DMS53 (cell line): Measurements from ENCODE around the gene CATSPERE.
A peak's percentile ranks its signal among the peaks of the same experiment; 100 is the strongest.
"Not testable (repeated sequence)": the region's sequence is repeated elsewhere in the genome, so short reads cannot be mapped to it uniquely, and the experiment has no call there.

Source experiments
- DNase-seq: peaks from one replicate; lab custom pipeline; 2025; lab: John Stamatoyannopoulos, UW

The CATSPERE gene

DNA sequence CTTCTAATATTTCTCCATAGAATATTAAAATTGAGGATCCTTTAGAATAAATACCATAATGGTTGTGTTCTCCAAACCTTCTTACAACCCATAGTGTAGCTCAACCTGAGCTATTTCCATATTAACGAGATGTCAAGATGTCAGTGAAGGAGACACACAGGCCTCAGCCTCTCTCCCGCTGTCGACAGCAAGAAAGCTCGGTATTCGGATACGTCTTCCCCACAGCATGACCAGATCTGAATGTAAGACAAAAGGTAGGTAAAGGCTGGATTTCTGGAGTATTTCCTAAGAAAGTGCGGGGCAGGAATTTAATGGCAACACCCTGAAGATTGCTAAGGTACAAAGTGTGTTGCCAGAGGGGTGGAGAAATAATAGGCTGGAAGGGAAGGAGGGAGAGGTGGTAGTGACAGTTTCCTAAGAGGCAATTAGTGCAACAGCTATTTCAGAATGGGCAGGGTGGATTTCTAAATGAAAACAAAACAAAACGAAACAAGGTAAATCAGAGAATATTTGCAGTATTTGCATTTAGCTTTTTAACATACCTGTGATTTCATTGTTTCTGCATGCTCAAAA lies 11.1 kb upstream of the CATSPERE start:
- DNase-seq = no peak

- DNase-seq = peak; percentile 65
These were observed 10.2 kb upstream of the CATSPERE start for GRCh38 chr1:244450597-244451538.

- DNase-seq = no peak
These were observed 9.5 kb upstream of the CATSPERE start, which contains the start of gene ADSS2 for GRCh38 chr1:244451539-244451950. ADSS2 (minus strand) TSS chr1:244451909; CDS start chr1:244451817, 92 bp downstream.

DNA sequence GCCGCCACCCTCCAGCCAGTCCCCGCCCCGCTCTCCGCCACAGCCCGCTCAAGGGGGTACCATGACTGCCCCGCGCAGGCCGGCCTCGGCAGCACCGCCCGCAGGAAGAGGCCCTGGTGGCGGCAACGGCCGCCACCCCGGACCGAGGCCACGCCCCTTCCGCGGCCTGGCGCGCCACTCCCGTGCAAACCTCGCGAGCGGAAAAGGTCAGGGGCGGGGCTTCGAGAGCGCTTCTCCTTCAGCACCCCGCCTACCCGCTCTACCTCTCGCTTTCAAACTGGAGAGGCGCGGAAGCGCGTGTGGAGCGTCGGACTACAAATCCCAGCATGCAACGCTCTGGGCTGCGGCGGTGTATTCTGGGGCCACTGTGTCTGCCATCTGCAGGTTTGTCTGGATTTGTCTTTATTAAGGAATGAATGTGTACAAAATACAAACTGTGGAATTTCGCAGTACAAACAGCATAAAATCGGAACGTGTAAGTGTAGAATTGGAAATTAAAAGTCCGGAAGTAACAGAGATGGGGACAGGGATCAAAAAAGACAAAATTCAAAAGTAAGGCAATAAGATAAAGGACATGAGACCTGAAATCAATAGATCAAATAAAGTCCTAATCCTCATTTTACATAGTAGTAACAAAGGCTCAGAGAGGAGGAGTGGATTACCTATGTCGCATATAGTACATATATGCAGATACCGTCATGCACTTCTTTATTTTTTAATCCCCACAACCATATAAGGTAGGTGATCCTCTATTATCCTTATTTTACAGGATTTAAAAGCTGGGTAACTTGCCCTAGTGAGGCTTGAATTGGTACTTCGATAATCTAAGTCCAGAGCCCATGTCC lies 8.9 kb upstream of the CATSPERE start:
- peak; percentile 100 for DNase-seq

GRCh38 chr1:244454412-244454811 lies 6.7 kb upstream of the CATSPERE start:
- peak; percentile 52 for DNase-seq

DNA sequence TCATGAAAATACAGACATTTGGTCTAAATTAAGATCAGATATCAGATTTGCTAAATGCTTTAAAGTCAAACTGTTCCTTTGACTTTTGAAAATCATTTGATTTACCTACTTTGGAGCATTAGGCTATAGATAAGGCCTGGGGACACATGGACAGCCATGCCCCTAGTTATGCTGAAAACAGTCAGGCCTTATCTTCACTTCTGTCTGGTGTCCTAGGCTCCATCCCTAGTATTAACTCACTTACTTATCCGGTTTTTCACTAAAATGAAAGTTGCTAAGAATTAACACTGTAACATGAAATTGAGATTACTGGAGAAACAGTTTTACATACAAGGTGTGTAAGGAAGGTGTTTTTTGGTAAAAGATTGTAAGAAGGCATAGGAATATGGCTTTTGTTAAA lies 4.5 kb upstream of the CATSPERE start:
- no peak for DNase-seq

GRCh38 chr1:244458781-244459180 lies 2.3 kb upstream of the CATSPERE start:
- DNase-seq = no peak

DNA sequence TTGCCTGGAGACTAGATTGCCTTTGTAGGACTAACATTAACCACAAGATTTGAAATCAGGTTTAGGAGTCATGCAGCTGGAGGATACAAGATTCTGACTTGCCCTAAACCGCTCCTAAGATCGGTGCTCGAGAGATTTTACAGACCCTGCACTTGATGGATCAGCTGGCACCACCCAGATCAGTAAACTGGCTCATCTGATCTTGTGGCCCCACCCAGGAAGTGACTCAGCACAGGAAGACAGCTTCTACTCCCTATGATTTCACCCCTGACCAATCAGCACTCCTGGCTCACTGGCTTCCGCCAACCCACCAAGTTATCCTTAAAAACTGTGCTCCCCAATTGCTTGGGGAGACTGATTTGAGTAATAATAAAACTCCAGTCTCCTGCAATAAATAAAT lies 876 bp upstream of the CATSPERE start:
- peak; percentile 65 for DNase-seq

DNA sequence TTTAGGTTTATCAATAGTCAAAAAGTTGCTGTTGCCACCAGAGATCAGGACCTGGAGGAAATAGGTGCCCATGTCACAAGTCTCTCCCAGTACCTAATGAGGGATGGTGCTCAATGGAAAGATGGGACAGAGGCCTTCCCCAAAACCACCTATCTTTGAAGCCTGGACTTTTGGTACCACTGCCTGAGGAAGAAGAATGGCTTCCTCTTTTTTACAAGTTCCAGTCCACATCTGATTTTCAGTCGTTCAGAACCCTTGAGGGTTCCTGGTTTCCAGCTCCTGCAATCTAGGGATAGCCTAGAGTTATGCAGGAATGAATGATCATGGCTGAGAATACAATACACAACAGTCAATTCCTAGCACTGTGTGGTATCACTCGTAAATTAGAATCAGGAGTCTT lies 5.7 kb downstream of the CATSPERE start:
- no peak for DNase-seq

GRCh38 chr1:244473059-244473605 lies 12.1 kb downstream of the CATSPERE start:
- no peak for DNase-seq

DNA sequence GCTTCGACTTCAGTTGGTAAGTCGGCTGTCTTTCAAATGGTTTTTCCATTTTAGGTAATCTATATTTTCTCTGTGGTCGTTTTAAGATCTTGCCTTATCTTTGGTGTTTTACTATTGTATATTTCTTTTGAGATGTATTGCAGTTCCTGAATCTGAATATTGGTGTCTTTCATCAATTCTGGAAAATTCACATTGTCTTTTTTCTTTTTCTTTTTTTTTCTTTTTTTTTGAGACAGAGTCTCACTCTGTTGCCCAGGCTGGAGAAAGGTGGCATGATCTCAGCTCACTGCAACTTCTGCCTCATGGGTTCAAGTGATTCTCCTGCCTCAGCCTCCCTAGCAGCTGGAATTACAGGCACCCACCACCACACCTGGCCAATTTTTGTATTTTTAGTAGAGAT lies 23.9 kb downstream of the CATSPERE start:
- not testable (repeated sequence) for DNase-seq

DNA sequence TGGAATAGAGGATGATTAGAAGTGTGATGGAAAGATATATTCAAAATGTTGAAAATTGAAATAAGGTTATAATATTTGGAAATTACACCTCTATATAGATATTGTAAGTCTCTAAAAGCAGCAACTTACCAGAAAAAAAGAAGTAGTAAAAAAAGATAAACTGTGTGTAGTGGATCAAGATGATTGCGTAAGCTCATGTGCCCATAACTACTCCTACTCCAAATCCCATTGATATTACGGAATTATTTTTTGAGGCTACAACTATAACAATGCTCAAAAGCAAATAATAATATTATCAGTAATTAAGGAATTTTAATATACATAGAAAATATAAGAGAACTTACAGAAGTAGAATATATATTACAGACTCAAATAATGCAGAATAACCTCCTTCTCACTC lies 33.6 kb downstream of the CATSPERE start:
- DNase-seq = no peak

GRCh38 chr1:244496186-244496585 lies 35.1 kb downstream of the CATSPERE start:
- DNase-seq = no peak

DNA sequence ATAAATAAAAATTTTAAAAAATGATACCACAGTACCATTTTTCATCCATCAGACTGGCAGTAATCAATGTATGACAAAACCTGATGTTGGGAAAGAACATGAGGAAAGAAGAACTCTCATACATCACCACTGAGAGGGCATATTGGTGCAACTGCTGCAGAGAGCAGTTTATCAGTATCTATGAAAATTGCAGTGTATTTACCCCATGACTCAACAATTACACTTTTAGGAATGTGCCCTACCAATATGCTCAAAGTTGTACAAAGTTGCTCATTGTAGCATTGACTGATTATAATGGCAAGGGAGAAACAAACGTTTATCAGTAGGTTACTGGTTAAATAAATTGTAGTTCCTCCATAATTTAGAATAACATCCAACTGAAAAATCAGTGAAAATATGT lies 36.7 kb downstream of the CATSPERE start:
- DNase-seq = no peak

GRCh38 chr1:244499484-244499883 lies 38.4 kb downstream of the CATSPERE start:
- DNase-seq = not testable (repeated sequence)

DNA sequence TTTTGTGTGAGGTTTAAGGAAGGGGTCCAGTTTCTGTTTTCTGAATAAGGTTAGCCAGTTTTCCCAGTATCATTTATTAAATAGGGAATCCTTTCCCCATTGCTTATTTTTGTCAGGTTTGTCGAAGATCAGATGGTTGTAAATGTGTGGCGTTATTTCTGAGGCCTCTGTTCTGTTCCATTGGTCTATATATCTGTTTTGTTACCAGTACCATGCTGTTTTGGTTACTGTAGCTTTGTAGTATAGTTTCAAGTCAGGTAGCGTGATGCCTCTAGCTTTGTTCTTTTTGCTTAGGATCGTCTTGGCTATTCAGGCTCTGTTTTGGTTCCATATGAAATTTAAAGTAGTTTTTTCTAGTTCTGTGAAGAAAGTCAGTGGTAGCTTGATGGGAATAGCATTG lies 39.4 kb downstream of the CATSPERE start:
- DNase-seq = not testable (repeated sequence)

DNA sequence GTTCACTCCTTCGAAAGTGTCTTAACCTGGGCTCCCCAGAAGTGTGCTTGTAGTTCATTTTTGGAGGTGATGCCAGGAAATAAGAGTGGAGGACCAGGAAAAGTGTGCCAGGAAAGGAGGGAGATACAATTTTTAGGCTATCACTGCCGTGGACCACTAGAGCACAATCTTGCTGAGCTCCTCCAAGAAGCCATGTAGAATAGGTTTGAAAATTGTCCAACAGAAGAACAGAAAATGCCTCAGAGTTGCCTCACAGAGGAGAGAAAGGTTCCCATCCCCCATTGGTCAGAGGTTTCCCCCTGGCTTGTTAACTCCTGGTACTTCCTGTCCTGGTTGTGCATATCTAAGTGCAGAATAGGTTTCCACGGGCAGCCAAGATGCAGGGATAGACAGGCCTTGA lies 41.6 kb downstream of the CATSPERE start:
- no peak for DNase-seq

GRCh38 chr1:244513493-244513892 lies 52.4 kb downstream of the CATSPERE start:
- DNase-seq = no peak

DNA sequence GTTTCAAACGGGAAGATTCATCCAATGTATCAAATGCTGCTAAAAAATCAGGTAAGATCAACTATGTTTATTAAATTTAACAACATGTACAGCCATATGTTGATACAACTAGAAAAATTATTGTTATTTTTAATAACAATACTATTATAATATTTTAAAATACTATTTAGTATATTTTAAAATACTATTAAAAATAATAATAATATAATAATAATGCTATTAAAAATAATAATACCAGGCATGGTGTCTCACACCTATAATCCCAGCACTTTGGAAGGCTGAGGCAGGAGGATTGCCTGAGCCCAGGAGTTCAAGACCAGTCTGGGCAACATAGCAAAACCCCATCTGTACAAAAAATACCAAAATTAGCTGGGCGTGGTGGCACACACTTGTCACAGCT lies 54.6 kb downstream of the CATSPERE start:
- DNase-seq = no peak

- no peak for DNase-seq
These were observed 75.2 kb downstream of the CATSPERE start for GRCh38 chr1:244536316-244536715.

DNA sequence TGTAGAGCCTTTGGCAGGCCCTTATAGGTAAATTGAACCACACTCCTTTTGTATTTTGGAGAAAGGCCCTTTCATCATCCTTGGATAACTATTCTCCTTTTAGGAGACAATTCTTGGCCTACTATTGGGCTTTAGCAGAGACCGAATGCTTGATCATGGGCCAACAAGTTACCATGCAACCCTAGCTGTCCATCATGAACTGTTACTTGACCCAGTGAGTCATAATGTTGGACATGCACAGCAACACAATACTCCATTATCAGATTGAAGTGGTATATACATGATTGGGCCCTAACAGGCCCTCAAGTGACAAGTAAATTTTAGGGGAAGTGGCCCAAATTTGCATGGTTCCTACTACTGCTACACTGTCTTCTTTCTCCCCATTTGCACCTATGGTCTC lies 84.4 kb downstream of the CATSPERE start:
- DNase-seq = no peak

GRCh38 chr1:244548558-244549115 lies 87.6 kb downstream of the CATSPERE start:
- peak; percentile 43 for DNase-seq
